ENCODE data around the gene MDH1.

DNA sequence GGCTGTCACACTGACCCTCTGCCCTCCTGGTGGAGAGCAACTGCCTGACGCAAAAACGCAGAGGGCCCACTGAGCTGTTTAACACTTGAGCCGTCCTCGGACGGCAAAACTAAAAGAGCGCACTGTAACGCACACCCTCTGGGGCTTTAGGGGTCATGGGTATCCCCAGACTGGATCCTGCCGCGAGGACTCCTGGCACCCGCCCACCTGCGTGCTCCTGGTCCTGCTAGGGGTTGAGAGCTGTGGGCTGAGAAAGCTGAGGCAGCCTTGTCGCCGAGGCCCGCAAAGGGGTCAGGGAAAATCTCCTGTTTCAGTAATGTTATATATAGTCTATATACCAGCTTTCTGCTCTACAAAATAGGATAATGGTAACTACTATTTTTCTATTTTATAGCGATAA, 39.1 kb downstream of the MDH1 start:
- no peak for TF ChIP-seq POLR2AphosphoS5 (IDR thresholded peaks at IDR 0.05)
- no peak for TF ChIP-seq POLR2A (IDR thresholded peaks at IDR 0.05)
